ENCODE results near the gene CMIP.
"Not testable (repeated sequence)": the region's sequence is repeated elsewhere in the genome, so short reads cannot be mapped to it uniquely, and the experiment has no call there.

Gene CMIP

GRCh38 chr16:81675662-81676061, 231.1 kb downstream of the CMIP start:
- no peak for DNase-seq

GRCh38 chr16:81676066-81676882, 231.7 kb downstream of the CMIP start:
- DNase-seq = no peak

GRCh38 chr16:81676883-81677737, 232.5 kb downstream of the CMIP start:
- DNase-seq = no peak

GRCh38 chr16:81678326-81679095, 233.9 kb downstream of the CMIP start:
- no peak for DNase-seq

- no peak for DNase-seq
Observed at GRCh38 chr16:81679721-81680430, 235.3 kb downstream of the CMIP start.

GRCh38 chr16:81680444-81681275, 236.1 kb downstream of the CMIP start:
- DNase-seq = no peak

- no peak for DNase-seq
Observed at GRCh38 chr16:81681311-81681710, 236.7 kb downstream of the CMIP start.

GRCh38 chr16:81684242-81684837, 239.7 kb downstream of the CMIP start:
- DNase-seq = no peak

- no peak for DNase-seq
Observed at GRCh38 chr16:81684901-81685300, 240.3 kb downstream of the CMIP start.

GRCh38 chr16:81686391-81687130, 242.0 kb downstream of the CMIP start:
- DNase-seq = no peak

- no peak for DNase-seq
Observed at GRCh38 chr16:81687131-81687456, 242.5 kb downstream of the CMIP start.

- no peak for DNase-seq
Observed at GRCh38 chr16:81688182-81688581, 243.6 kb downstream of the CMIP start.

- not testable (repeated sequence) for DNase-seq
Observed at GRCh38 chr16:81688839-81689238, 244.2 kb downstream of the CMIP start.

- DNase-seq = no peak
Observed at GRCh38 chr16:81692021-81692420, 247.4 kb downstream of the CMIP start.

- no peak for DNase-seq
Observed at GRCh38 chr16:81692571-81692970, 248.0 kb downstream of the CMIP start.

GRCh38 chr16:81693041-81693743, 248.6 kb downstream of the CMIP start:
- DNase-seq = no peak

- DNase-seq = no peak
Observed at GRCh38 chr16:81693744-81694303, 249.2 kb downstream of the CMIP start.

GRCh38 chr16:81694494-81695280, 250.1 kb downstream of the CMIP start:
- no peak for DNase-seq

Data from NCI-H446 treated with DMSO at 0.1 percent for 48 hours (cell line).